GM12892 (cell line): ENCODE data around the gene TMEM86A.

Experiments used
- POLR2A ChIP-seq: IDR thresholded peaks from 2 replicates; pipeline ENCODE4 v1.6.1; 2011; ENCODE audit warnings: low read depth, low read length, control low read depth
- POLR2AphosphoS5 ChIP-seq: IDR thresholded peaks from 2 replicates; pipeline ENCODE4 v1.6.1; 2011; ENCODE audit warnings: low read depth, low read length, control low read depth
- TAF1 ChIP-seq: IDR thresholded peaks from 2 replicates; pipeline ENCODE4 v1.6.1; 2011; ENCODE audit warnings: low read depth, mild to moderate bottlenecking, control low read depth, low read length, borderline replicate concordance

DNA sequence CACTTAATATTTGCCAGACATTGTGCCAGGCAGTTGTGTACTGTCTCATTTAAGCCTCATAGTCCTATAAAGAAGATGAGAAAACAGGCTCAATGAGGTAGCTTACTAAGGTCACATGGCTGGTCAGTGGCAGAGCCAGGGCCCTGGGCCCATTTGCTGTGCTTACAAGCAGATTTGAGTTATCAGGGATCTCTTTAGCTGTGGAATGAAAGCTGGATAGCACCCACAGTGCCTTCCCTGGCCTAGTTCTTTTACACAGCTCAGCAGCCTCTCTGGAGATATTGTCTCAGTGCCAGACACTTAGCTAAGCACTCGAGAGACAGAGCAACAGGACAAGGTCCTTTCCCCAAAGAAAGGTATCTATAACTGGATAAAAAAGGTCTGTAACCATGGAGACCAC, 6.1 kb downstream of the TMEM86A start:
- TF ChIP-seq POLR2A (no peak), POLR2AphosphoS5 (no peak), TAF1 (no peak)
